DOHH2 (cell line): Measurements from ENCODE around the gene P3H2.

ENCODE experiments used
- EZH2phosphoT487 ChIP-seq: fragments of 200-600 bp; sonication (generic); IDR thresholded peaks from 2 replicates; pipeline ENCODE4 v1.6.1; 2017; ENCODE audit warnings: borderline replicate concordance, mild to moderate bottlenecking, antibody characterized with exemption, low read length, moderate library complexity, mixed read lengths
- TF ChIP-seq, protein P1 (sequence below): fragments of 200-600 bp; sonication (generic); IDR thresholded peaks from one replicate; pipeline ENCODE4 v1.5.1; 2014; ENCODE audit warnings: antibody characterized with exemption, mild to moderate bottlenecking, low read depth, low read length; ENCODE audit not compliant: poor library complexity, severe bottlenecking

DNA sequence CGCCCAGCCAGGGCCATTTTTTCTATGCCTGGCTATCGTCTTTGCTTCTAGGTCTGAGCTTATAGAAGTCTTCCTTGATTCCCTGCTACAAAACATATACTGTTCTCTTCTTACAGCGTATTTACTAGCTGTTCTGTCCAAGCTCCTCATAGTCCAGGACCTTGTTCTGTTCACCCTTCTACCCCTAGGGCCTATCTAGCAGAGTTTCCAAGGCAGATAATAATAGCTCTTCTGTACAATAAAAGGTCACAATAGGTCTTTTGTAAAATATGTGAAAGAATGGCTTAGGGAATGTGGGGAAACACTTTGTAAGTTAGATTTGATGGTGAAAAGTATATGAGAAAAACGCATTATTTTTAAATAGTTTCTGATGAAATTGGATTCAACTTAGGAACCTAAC is 158.2 kb downstream of the P3H2 start:
- TF ChIP-seq, protein P1, sequence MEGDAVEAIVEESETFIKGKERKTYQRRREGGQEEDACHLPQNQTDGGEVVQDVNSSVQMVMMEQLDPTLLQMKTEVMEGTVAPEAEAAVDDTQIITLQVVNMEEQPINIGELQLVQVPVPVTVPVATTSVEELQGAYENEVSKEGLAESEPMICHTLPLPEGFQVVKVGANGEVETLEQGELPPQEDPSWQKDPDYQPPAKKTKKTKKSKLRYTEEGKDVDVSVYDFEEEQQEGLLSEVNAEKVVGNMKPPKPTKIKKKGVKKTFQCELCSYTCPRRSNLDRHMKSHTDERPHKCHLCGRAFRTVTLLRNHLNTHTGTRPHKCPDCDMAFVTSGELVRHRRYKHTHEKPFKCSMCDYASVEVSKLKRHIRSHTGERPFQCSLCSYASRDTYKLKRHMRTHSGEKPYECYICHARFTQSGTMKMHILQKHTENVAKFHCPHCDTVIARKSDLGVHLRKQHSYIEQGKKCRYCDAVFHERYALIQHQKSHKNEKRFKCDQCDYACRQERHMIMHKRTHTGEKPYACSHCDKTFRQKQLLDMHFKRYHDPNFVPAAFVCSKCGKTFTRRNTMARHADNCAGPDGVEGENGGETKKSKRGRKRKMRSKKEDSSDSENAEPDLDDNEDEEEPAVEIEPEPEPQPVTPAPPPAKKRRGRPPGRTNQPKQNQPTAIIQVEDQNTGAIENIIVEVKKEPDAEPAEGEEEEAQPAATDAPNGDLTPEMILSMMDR, result no peak
- TF ChIP-seq EZH2phosphoT487, result no peak
